ENCODE measurements around the gene FAM50A. TPM values are rescaled to one million over a fixed set of nuclear protein-coding genes. Genes with fewer than 3 reads are reported as not detected.

Gene FAM50A
- total and polyA plus RNA-seq, 4 experiments from 2014 or later, result 35.6 to 70.3 (median 66.7) TPM

DNA sequence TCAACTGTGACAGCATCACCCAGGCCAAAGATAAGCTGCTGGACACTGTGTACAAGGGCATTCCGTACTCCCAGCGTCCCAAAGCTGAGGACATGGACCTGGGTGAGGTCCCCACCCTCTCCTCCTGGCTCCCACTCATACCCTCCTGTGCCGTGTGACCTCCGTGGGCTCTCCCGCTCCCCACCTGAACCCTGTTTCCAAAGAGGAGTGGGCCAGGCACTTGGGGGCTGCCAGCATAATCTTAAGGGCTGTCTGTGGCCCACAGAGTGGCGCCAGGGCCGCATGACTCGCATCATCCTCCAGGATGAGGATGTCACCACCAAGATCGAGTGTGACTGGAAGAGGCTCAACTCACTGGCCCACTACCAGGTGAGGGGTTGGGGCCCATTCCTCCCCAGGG lies 25.2 kb downstream of the FAM50A start:
- no peak for DNase-seq
- Mint-ChIP-seq H3K4me3 (no peak overlapping the region), H3K9me3 (no peaks in the 10 kb centered on the region), H3K4me1 (peaks cover 0 to 4% (median 0%) of the 10 kb centered on the region in 4 donors), H3K36me3 (peaks cover 0 to 18% of the 10 kb centered on the region in 2 donors), H3K27me3 (no peaks in the 10 kb centered on the region), H3K27ac (no peak overlapping the region)
- intact Hi-C loops (cut with micrococcal nuclease), result no loop called here
- Histone ChIP-seq H3K36me3 (ENCODE audit: insufficient read depth, low read length) (peaks cover 5% of the 10 kb centered on the region), H3K27ac (ENCODE audit: low read depth, low read length) (no peak overlapping the region), H3K4me3 (ENCODE audit: low read length in 2 of 2) (no peak overlapping the region), H3K4me1 (ENCODE audit: insufficient read depth, low read length) (no peaks in the 10 kb centered on the region), H3K9me3 (ENCODE audit: control insufficient read depth in 1 of 2, low read length in 2 of 2) (no peaks in the 10 kb centered on the region), H3K27me3 (ENCODE audit: insufficient read depth, low read length) (no peaks in the 10 kb centered on the region)
- POLR2A ChIA-PET (ENCODE audit: partially characterized antibody), result interaction anchor here (1.7 to 2.0 kb wide), 2 partner anchors 8 to 10 kb away, joined by 5 to 6 read pairs; partner anchors contain the start of gene PLXNA3
- CTCF ChIA-PET (ENCODE audit: partially characterized antibody), result no interaction called here

DNA sequence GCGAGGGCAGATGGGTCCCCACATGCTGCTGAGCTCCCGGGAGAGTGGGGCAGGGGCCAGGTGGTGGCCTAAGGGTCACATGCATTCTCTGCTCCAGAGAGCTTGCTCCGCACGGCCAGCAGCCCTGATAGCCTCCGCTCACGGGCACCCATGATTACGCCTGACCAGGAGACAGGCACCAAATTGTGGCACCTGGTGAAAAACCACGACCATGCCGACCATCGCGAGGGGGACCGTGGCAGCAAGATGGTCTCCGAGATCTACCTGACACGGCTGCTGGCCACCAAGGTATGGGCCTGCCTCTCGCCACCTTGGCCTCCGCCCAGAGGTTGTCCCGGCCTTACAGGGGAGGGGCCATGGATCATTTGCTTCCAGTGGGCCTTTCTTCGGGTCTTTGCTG lies 25.9 kb downstream of the FAM50A start:
- Histone ChIP-seq H3K9me3 (ENCODE audit: control insufficient read depth in 1 of 2, low read length in 2 of 2) (no peaks in the 10 kb centered on the region), H3K27me3 (ENCODE audit: insufficient read depth, low read length) (no peaks in the 10 kb centered on the region), H3K36me3 (ENCODE audit: insufficient read depth, low read length) (peaks cover 5% of the 10 kb centered on the region), H3K4me3 (ENCODE audit: low read length in 2 of 2) (no peak overlapping the region), H3K27ac (ENCODE audit: low read depth, low read length) (no peak overlapping the region), H3K4me1 (ENCODE audit: insufficient read depth, low read length) (no peaks in the 10 kb centered on the region)
- DNase-seq, result no peak
- peaks cover 0 to 18% of the 10 kb centered on the region in 2 donors for H3K36me3 Mint-ChIP-seq
- H3K4me1 Mint-ChIP-seq, result peaks cover 0 to 4% (median 0%) of the 10 kb centered on the region in 4 donors
- intact Hi-C loops (cut with micrococcal nuclease), result loop anchor here (10.0 kb wide), 1 partner anchor 55 kb away; the partner anchor contains the start of gene TAFAZZIN
- H3K4me3 Mint-ChIP-seq, result no peak overlapping the region
- no peak overlapping the region for H3K27ac Mint-ChIP-seq
- no peaks in the 10 kb centered on the region for H3K27me3 Mint-ChIP-seq
- ChIA-PET POLR2A (ENCODE audit: partially characterized antibody) (interaction anchor here (2.0 kb wide), 1 partner anchor 7 kb away, joined by 6 read pairs; no protein-coding TSS in a partner anchor), CTCF (ENCODE audit: partially characterized antibody) (no interaction called here)
- no peaks in the 10 kb centered on the region for H3K9me3 Mint-ChIP-seq

DNA sequence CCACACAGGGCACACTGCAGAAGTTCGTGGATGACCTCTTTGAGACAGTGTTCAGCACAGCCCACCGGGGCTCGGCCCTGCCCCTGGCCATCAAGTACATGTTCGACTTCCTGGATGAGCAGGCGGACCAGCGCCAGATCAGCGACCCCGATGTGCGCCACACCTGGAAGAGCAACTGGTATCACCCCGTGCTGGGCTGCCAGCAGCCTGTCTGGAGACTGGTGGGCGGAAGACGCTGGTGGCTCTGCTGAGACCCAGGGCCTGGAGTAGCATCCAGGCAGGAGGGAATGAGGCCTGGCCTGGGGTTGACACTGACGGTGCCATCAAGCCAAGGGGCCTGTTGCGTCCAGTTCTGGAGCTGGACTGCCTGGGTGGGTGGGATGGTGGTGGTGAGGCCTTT lies 26.5 kb downstream of the FAM50A start:
- Histone ChIP-seq H3K4me3 (ENCODE audit: low read length in 2 of 2) (no peak overlapping the region), H3K27me3 (ENCODE audit: insufficient read depth, low read length) (no peaks in the 10 kb centered on the region), H3K27ac (ENCODE audit: low read depth, low read length) (no peak overlapping the region), H3K36me3 (ENCODE audit: insufficient read depth, low read length) (peaks cover 5% of the 10 kb centered on the region), H3K9me3 (ENCODE audit: control insufficient read depth in 1 of 2, low read length in 2 of 2) (no peaks in the 10 kb centered on the region), H3K4me1 (ENCODE audit: insufficient read depth, low read length) (no peaks in the 10 kb centered on the region)
- Mint-ChIP-seq H3K36me3 (peaks cover 0 to 15% of the 10 kb centered on the region in 2 donors), H3K9me3 (no peaks in the 10 kb centered on the region), H3K27me3 (no peaks in the 10 kb centered on the region), H3K27ac (peak overlapping the region in 1 of 7 donors; percentile 61), H3K4me1 (peaks cover 0 to 4% (median 0%) of the 10 kb centered on the region in 4 donors), H3K4me3 (no peak overlapping the region)
- POLR2A ChIA-PET (ENCODE audit: partially characterized antibody), result no interaction called here
- DNase-seq, result no peak
- intact Hi-C loops (cut with micrococcal nuclease), result loop anchor here (10.0 kb wide), 1 partner anchor 56 kb away; the partner anchor contains the start of gene TAFAZZIN
- CTCF ChIA-PET (ENCODE audit: partially characterized antibody), result no interaction called here

DNA sequence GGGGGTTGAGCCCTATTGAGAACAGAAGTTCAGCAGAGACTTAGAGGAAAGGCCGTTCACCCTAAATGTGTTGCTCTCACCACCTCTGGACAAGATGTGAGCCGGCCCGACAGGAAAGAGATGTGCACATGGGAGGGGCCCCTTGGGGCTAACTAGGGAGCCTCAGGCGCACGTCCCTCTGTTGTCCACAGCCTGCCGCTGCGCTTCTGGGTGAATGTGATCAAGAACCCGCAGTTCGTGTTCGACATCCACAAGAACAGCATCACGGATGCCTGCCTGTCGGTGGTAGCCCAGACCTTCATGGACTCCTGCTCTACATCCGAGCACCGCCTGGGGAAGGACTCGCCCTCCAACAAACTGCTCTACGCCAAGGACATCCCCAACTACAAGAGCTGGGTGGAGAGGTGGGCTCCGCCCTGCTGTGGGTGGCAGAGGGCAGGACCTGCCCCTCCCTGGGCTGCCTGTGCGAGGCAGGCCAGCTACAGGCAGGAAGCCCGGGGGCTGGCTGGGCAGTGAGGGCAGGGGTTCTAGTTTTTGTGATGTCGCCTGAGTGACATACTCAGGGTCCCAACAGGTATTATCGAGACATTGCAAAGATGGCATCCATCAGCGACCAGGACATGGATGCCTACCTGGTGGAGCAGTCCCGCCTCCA lies 27.1 kb downstream of the FAM50A start:
- CTCF ChIA-PET (ENCODE audit: partially characterized antibody), result no interaction called here
- no peak overlapping the region for H3K4me3 Mint-ChIP-seq
- peaks cover 0 to 15% of the 10 kb centered on the region in 2 donors for H3K36me3 Mint-ChIP-seq
- H3K9me3 Mint-ChIP-seq, result no peaks in the 10 kb centered on the region
- Histone ChIP-seq H3K27me3 (ENCODE audit: insufficient read depth, low read length) (no peaks in the 10 kb centered on the region), H3K27ac (ENCODE audit: low read depth, low read length) (no peak overlapping the region), H3K4me1 (ENCODE audit: insufficient read depth, low read length) (no peaks in the 10 kb centered on the region), H3K36me3 (ENCODE audit: insufficient read depth, low read length) (peaks cover 5% of the 10 kb centered on the region), H3K4me3 (ENCODE audit: low read length in 2 of 2) (no peak overlapping the region), H3K9me3 (ENCODE audit: control insufficient read depth in 1 of 2, low read length in 2 of 2) (no peaks in the 10 kb centered on the region)
- H3K27me3 Mint-ChIP-seq, result no peaks in the 10 kb centered on the region
- DNase-seq, result no peak
- H3K27ac Mint-ChIP-seq, result no peak overlapping the region
- POLR2A ChIA-PET (ENCODE audit: partially characterized antibody), result no interaction called here
- peaks cover 0 to 4% (median 0%) of the 10 kb centered on the region in 4 donors for H3K4me1 Mint-ChIP-seq
- intact Hi-C loops (cut with micrococcal nuclease), result loop anchor here (10.0 kb wide), 1 partner anchor 56 kb away; the partner anchor contains the start of gene TAFAZZIN

DNA sequence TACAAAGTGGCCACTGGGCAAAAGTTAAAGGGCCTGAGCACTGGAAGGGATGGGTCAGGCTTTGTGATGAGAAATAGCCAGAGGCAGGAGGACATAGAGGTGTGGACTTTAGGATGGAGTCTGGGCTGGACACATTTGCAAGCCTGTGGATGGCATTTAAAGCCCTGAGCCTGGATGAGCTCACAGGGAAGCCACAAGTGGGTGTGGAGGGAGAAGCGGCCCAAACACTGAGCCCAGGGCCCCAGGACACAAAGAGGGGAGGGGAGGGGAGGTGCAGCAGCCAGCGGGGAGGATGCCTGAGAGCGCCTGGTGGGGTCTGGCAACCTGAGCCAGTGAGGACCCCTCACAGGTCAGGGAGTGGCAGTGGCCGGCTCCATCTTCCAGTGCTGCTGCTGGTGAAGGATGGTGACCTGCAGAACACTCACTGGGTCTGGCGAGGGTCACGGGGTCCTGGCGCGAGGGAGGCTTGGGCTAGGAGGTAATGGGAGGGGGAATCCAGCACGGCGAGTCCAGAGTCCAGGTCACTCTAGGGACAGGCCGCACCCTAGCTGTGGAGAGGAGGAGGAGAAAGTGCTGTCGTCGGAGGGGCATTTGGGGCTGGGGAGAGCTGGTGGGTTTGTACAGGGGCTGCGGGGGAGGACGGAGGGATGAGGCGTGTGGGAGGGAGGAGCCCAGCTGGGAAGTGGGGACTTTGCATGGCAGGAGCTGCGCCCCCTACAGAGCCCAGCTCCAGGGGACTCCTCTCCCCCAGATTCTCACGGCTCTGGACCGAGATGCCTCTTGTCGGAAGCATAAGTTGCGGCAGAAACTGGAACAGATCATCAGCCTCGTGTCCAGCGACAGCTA lies 28.1 kb downstream of the FAM50A start:
- H3K36me3 Mint-ChIP-seq, result peaks cover 0 to 15% of the 10 kb centered on the region in 2 donors
- H3K27ac Mint-ChIP-seq, result no peak overlapping the region
- ChIA-PET POLR2A (ENCODE audit: partially characterized antibody) (interaction anchor here (1.2 kb wide), 1 partner anchor 13 kb away, joined by 3 read pairs; no protein-coding TSS in a partner anchor), CTCF (ENCODE audit: partially characterized antibody) (interaction anchor here (1.0 to 1.3 kb wide), 2 partner anchors 12 to 55 kb away, joined by 3 read pairs; no protein-coding TSS in a partner anchor)
- intact Hi-C loops (cut with micrococcal nuclease), result loop anchor here (10.0 kb wide), 1 partner anchor 57 kb away; the partner anchor contains the start of gene TAFAZZIN
- no peaks in the 10 kb centered on the region for H3K27me3 Mint-ChIP-seq
- H3K4me3 ChIP-seq (ENCODE audit: low read length in 2 of 2), result no peak overlapping the region
- no peaks in the 10 kb centered on the region for H3K9me3 ChIP-seq (ENCODE audit: control insufficient read depth in 1 of 2, low read length in 2 of 2)
- no peaks in the 10 kb centered on the region for H3K4me1 ChIP-seq (ENCODE audit: insufficient read depth, low read length)
- no peaks in the 10 kb centered on the region for H3K27me3 ChIP-seq (ENCODE audit: insufficient read depth, low read length)
- no peaks in the 10 kb centered on the region for H3K9me3 Mint-ChIP-seq
- peaks cover 0 to 8% (median 0%) of the 10 kb centered on the region in 4 donors for H3K4me1 Mint-ChIP-seq
- H3K27ac ChIP-seq (ENCODE audit: low read depth, low read length), result no peak overlapping the region
- H3K4me3 Mint-ChIP-seq, result no peak overlapping the region
- DNase-seq, result no peak
- peaks cover 5% of the 10 kb centered on the region for H3K36me3 ChIP-seq (ENCODE audit: insufficient read depth, low read length)

DNA sequence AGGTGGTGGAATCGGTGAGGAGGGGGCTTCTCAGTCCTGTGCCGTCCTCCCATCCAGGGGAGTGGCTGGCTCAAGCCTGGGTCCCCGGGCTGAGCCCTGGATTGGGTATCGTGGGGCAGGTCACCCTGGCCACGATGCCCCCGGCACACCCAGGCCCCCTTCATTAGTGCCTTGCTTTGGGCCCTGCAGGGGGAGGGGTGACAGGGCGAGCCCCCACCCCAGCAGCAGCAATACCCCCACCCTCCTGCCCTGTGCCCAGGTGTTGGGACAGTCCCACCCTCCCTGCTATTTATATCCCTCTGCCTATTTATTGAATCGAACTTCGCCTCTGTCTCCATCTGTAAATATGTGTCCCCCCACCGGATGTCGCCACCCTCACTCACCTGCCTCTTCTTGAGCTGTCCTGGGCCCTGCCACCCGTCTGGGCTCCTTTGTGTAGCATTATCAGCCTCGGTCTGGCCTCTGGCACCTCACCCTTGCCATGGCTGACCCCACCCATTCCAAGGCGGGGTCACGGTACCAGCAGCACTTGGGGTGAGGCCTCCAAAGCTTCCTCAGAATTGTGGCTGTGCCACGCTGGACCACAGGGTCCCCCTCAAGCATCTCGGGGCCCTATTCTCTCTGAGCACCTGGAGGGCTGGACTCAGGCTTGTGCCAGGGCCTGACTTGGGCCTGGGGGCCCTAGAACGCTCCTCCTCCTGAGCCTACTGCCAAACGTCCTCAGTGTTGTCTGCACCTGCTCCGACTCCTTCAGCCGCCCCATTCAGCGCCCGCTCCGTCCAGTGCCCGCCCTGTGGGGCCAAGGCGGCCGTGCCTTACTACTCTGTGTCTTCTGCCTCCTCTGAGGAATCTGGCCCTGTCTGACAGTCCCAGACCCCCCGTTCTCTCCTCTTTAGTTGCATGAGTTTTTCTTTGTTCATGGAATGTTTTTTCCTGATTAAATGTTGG lies 29.0 kb downstream of the FAM50A start:
- Mint-ChIP-seq H3K27me3 (no peaks in the 10 kb centered on the region), H3K9me3 (no peaks in the 10 kb centered on the region), H3K27ac (peak overlapping the region in 4 of 7 donors; percentile 7 to 61 (median 40)), H3K4me1 (peaks cover 0 to 14% (median 4%) of the 10 kb centered on the region in 4 donors), H3K36me3 (peaks cover 0 to 15% of the 10 kb centered on the region in 2 donors), H3K4me3 (no peak overlapping the region)
- Histone ChIP-seq H3K27me3 (ENCODE audit: insufficient read depth, low read length) (no peaks in the 10 kb centered on the region), H3K36me3 (ENCODE audit: insufficient read depth, low read length) (peaks cover 5% of the 10 kb centered on the region), H3K9me3 (ENCODE audit: control insufficient read depth in 1 of 2, low read length in 2 of 2) (no peaks in the 10 kb centered on the region), H3K4me3 (ENCODE audit: low read length in 2 of 2) (no peak overlapping the region), H3K4me1 (ENCODE audit: insufficient read depth, low read length) (peaks cover 8% of the 10 kb centered on the region), H3K27ac (ENCODE audit: low read depth, low read length) (no peak overlapping the region)
- ChIA-PET POLR2A (ENCODE audit: partially characterized antibody) (interaction anchor here (0.9 to 1.2 kb wide), 2 partner anchors 14 to 27 kb away, joined by 3 to 4 read pairs; no protein-coding TSS in a partner anchor), CTCF (ENCODE audit: partially characterized antibody) (interaction anchor here (1.0 to 1.3 kb wide), 2 partner anchors 12 to 54 kb away, joined by 3 read pairs; no protein-coding TSS in a partner anchor)
- intact Hi-C loops (cut with micrococcal nuclease), result loop anchor here (10.0 kb wide), 1 partner anchor 58 kb away; the partner anchor contains the start of gene TAFAZZIN
- no peak for DNase-seq
